ENCODE data around the gene RWDD4. TPM values are rescaled to one million over a fixed set of nuclear protein-coding genes. Genes with fewer than 3 reads are reported as not detected.

RWDD4 gene
- total RNA-seq, 1 experiment from 2014 or later, result 16.8 TPM

DNA sequence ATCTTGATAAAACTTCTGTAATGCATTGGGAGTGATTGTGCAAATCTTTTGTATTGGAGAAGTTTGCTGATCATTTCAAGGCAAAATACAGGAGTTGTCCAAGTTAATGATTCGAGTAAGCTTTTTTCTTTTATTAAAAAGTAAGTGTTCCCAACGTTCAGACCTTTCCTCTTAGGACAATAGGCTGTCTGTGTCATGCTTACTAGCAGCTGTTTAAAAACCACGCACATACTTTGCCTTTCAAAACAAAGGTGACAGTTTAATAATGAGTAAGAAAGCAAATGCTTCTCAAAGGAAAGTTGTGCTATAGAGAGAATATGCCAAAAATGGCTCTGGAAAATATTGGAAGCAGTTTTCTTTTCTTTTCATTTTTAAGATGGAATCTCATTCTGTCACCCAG is 11.3 kb upstream of the RWDD4 start:
- no TSS peak for BruUV-seq (replicated peaks)
- ChIA-PET POLR2A (ENCODE audit: unreplicated experiment) (interaction anchor here (0.6 kb wide), 1 partner anchor 21 kb away, joined by 4 read pairs; no protein-coding TSS in a partner anchor), CTCF (no interaction called here)
- Histone ChIP-seq H3K27ac (no peak overlapping the region), H3K4me3 (no peak overlapping the region), H3K4me1 (replicated peaks; ENCODE audit: insufficient read depth) (no peaks in the 10 kb centered on the region), H3F3A (ENCODE audit: insufficient read depth, low read depth) (no peaks in the 10 kb centered on the region), H3K9me3 (ENCODE audit: insufficient read depth, low read depth) (no peaks in the 10 kb centered on the region), H3K4me2 (no peak overlapping the region), H3K27me3 (ENCODE audit: insufficient read depth, low read depth) (no peaks in the 10 kb centered on the region), H3K79me2 (ENCODE audit: low read depth) (no peaks in the 10 kb centered on the region), H3K9me2 (ENCODE audit: insufficient read depth) (no peaks in the 10 kb centered on the region), H3K36me3 (ENCODE audit: low read depth) (no peaks in the 10 kb centered on the region), H4K20me1 (ENCODE audit: insufficient read depth) (no peaks in the 10 kb centered on the region), H2AFZ (no peak overlapping the region)
- no peak for DNase-seq
- TF ChIP-seq EZH2 (IDR thresholded peaks at IDR 0.05; ENCODE audit: low read depth), result no peak
- TF ChIP-seq, protein P1, sequence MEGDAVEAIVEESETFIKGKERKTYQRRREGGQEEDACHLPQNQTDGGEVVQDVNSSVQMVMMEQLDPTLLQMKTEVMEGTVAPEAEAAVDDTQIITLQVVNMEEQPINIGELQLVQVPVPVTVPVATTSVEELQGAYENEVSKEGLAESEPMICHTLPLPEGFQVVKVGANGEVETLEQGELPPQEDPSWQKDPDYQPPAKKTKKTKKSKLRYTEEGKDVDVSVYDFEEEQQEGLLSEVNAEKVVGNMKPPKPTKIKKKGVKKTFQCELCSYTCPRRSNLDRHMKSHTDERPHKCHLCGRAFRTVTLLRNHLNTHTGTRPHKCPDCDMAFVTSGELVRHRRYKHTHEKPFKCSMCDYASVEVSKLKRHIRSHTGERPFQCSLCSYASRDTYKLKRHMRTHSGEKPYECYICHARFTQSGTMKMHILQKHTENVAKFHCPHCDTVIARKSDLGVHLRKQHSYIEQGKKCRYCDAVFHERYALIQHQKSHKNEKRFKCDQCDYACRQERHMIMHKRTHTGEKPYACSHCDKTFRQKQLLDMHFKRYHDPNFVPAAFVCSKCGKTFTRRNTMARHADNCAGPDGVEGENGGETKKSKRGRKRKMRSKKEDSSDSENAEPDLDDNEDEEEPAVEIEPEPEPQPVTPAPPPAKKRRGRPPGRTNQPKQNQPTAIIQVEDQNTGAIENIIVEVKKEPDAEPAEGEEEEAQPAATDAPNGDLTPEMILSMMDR (conservative IDR thresholded peaks at IDR 0.05), result no peak
- intact Hi-C loops (cut with micrococcal nuclease; ENCODE audit: unreplicated experiment), result no loop called here

- no peaks in the 10 kb centered on the region for H3F3A ChIP-seq (ENCODE audit: insufficient read depth, low read depth)
- no peaks in the 10 kb centered on the region for H3K36me3 ChIP-seq (ENCODE audit: low read depth)
- H2AFZ ChIP-seq, result no peak overlapping the region
- ChIA-PET POLR2A (ENCODE audit: unreplicated experiment) (no interaction called here), CTCF (no interaction called here)
- no peaks in the 10 kb centered on the region for H3K9me3 ChIP-seq (ENCODE audit: insufficient read depth, low read depth)
- intact Hi-C loops (cut with micrococcal nuclease; ENCODE audit: unreplicated experiment), result no loop called here
- H3K79me2 ChIP-seq (ENCODE audit: low read depth), result peaks cover under 1% of the 10 kb centered on the region; the same call in 1 of the 2 replicates
- no peak for DNase-seq
- no peak for TF ChIP-seq EZH2 (IDR thresholded peaks at IDR 0.05; ENCODE audit: low read depth)
- TF ChIP-seq, protein P1 (conservative IDR thresholded peaks at IDR 0.05), result no peak
- no peaks in the 10 kb centered on the region for H3K9me2 ChIP-seq (ENCODE audit: insufficient read depth)
- no peak overlapping the region for H3K27ac ChIP-seq
- no TSS peak for BruUV-seq (replicated peaks)
- no peaks in the 10 kb centered on the region for H3K27me3 ChIP-seq (ENCODE audit: insufficient read depth, low read depth)
- no peaks in the 10 kb centered on the region for H3K4me1 ChIP-seq (replicated peaks; ENCODE audit: insufficient read depth)
- H3K4me2 ChIP-seq, result no peak overlapping the region
- H4K20me1 ChIP-seq (ENCODE audit: insufficient read depth), result no peaks in the 10 kb centered on the region
- no peak overlapping the region for H3K4me3 ChIP-seq
Observed at GRCh38 chr4:183666088-183666487, 7.1 kb upstream of the RWDD4 start.

- H3K4me1 ChIP-seq (replicated peaks; ENCODE audit: insufficient read depth), result peaks cover 18% of the 10 kb centered on the region
- no peaks in the 10 kb centered on the region for H3K9me2 ChIP-seq (ENCODE audit: insufficient read depth)
- no peaks in the 10 kb centered on the region for H4K20me1 ChIP-seq (ENCODE audit: insufficient read depth)
- peak overlapping the region; percentile 91 for H2AFZ ChIP-seq
- ChIA-PET CTCF (no interaction called here), POLR2A (ENCODE audit: unreplicated experiment) (no interaction called here)
- H3K79me2 ChIP-seq (ENCODE audit: low read depth), result peaks cover 31% of the 10 kb centered on the region
- peak overlapping the region; percentile 28 for H3K27ac ChIP-seq
- no peak for TF ChIP-seq EZH2 (IDR thresholded peaks at IDR 0.05; ENCODE audit: low read depth)
- TF ChIP-seq, protein P1 (conservative IDR thresholded peaks at IDR 0.05), result no peak
- intact Hi-C loops (cut with micrococcal nuclease; ENCODE audit: unreplicated experiment), result loop anchor here (1.0 to 2.0 kb wide), 2 partner anchors 156 to 187 kb away; no protein-coding TSS in a partner anchor
- peak overlapping the region; percentile 93 for H3K4me2 ChIP-seq
- H3K9me3 ChIP-seq (ENCODE audit: insufficient read depth, low read depth), result no peaks in the 10 kb centered on the region
- H3K27me3 ChIP-seq (ENCODE audit: insufficient read depth, low read depth), result no peaks in the 10 kb centered on the region
- peak overlapping the region; percentile 92 for H3K4me3 ChIP-seq
- no peaks in the 10 kb centered on the region for H3K36me3 ChIP-seq (ENCODE audit: low read depth)
- BruUV-seq (replicated peaks), result TSS peak; percentile 61
- no peaks in the 10 kb centered on the region for H3F3A ChIP-seq (ENCODE audit: insufficient read depth, low read depth)
- DNase-seq, result no peak
Observed at GRCh38 chr4:183659872-183660242, 872 bp upstream of the RWDD4 start.
